ENCODE data around the gene RBPMS2. TPM values are rescaled to one million over a fixed set of nuclear protein-coding genes. Genes with fewer than 3 reads are reported as not detected.

The RBPMS2 gene
- total RNA-seq, 2 experiments from 2014 or later = 0.12 TPM; not detected in 1

DNA sequence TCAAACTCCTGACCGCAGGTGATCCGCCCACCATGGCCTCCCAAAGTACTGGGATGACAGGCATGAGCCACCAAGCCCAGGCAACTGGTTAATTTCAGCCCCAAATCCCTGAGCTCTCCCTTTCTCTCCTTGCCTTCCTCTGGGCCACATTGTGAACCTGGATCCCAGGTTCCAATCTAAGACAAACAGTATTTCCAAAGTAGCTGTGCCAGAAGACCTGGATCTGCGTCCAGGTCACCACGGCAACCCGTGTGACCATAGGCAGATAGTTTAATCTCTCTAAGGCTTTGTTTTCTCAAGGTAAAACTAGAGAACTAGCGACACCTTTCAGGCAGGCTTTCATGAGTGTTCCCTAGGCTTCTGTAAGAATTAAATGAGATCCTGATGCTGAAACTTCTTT lies 5.9 kb upstream of the RBPMS2 start:
- POLR2A ChIA-PET = interaction anchor here (0.7 kb wide), 1 partner anchor 224 kb away, joined by 3 read pairs; no protein-coding TSS in a partner anchor
- no peaks in the 10 kb centered on the region for H3K36me3 Mint-ChIP-seq
- CTCF ChIA-PET = interaction anchor here (1.0 to 1.5 kb wide), 2 partner anchors 28 to 48 kb away, joined by 3 read pairs; no protein-coding TSS in a partner anchor
- no peak overlapping the region for H3K27ac Mint-ChIP-seq
- H3K9me3 Mint-ChIP-seq = no peaks in the 10 kb centered on the region
- no peak for DNase-seq
- H3K4me1 Mint-ChIP-seq (ENCODE audit: low read depth) = peaks cover 6% of the 10 kb centered on the region
- no peak overlapping the region for H3K4me3 Mint-ChIP-seq
- H3K27me3 Mint-ChIP-seq = peaks cover 10% of the 10 kb centered on the region
- intact Hi-C loops (cut with micrococcal nuclease) = no loop called here

DNA sequence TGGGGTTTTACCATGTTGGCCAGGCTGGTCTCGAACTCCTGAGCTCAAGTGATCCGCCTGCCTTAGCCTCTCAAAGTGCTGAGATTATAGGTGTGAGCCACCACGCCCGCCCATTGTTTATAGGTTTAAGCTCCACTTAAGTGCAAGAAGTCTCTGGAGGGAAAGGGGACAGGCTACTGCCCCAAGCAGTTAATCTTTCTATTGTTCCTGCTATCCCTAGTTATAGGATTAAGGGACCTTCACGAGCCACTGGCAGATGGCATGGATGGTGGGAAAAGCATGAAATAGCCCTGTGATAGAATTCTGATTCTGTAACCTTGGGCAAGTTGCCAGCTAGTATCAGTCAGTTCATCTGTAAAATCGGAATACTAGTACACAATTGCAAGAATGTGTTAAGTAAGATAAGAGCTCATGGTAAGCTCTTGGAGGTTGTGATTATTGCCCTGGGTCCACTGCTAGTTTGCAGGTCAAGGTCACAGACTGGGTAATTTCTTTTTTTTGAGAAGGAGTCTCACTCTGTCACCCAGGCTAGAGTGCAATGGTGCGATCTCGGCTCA lies 5.3 kb upstream of the RBPMS2 start:
- POLR2A ChIA-PET = no interaction called here
- intact Hi-C loops (cut with micrococcal nuclease) = no loop called here
- peaks cover 6% of the 10 kb centered on the region for H3K4me1 Mint-ChIP-seq (ENCODE audit: low read depth)
- no peak for DNase-seq
- H3K9me3 Mint-ChIP-seq = no peaks in the 10 kb centered on the region
- H3K36me3 Mint-ChIP-seq = no peaks in the 10 kb centered on the region
- H3K27ac Mint-ChIP-seq = no peak overlapping the region
- no peak overlapping the region for H3K4me3 Mint-ChIP-seq
- peaks cover 15% of the 10 kb centered on the region for H3K27me3 Mint-ChIP-seq
- CTCF ChIA-PET = interaction anchor here (1.0 to 1.5 kb wide), 2 partner anchors 29 to 47 kb away, joined by 3 read pairs; no protein-coding TSS in a partner anchor

DNA sequence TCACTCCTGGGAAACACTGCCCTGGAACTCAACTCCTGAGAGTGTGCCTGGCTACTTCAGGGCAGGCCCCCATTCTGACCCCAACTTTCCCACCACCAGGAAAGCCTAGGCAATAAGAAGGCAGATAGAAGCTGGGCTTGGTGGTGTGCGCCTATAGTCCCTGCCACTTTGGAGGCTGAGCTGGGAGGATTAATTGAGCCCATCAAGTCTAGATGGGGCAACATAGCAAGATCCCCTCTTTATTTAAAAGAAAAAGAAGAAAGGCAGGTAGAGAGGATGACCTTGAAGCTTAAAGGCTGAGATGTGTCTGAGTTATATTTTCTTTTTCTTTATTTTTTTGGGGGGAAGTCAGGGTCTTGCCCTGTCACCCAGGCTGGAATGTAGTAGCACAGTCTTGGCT lies 4.2 kb upstream of the RBPMS2 start:
- H3K27ac Mint-ChIP-seq = no peak overlapping the region
- no peaks in the 10 kb centered on the region for H3K36me3 Mint-ChIP-seq
- H3K9me3 Mint-ChIP-seq = no peaks in the 10 kb centered on the region
- peaks cover 15% of the 10 kb centered on the region for H3K27me3 Mint-ChIP-seq
- peaks cover 6% of the 10 kb centered on the region for H3K4me1 Mint-ChIP-seq (ENCODE audit: low read depth)
- intact Hi-C loops (cut with micrococcal nuclease) = no loop called here
- H3K4me3 Mint-ChIP-seq = no peak overlapping the region
- CTCF ChIA-PET = interaction anchor here (1.5 kb wide), 1 partner anchor 30 kb away, joined by 3 read pairs; no protein-coding TSS in a partner anchor
- no peak for DNase-seq
- POLR2A ChIA-PET = no interaction called here

DNA sequence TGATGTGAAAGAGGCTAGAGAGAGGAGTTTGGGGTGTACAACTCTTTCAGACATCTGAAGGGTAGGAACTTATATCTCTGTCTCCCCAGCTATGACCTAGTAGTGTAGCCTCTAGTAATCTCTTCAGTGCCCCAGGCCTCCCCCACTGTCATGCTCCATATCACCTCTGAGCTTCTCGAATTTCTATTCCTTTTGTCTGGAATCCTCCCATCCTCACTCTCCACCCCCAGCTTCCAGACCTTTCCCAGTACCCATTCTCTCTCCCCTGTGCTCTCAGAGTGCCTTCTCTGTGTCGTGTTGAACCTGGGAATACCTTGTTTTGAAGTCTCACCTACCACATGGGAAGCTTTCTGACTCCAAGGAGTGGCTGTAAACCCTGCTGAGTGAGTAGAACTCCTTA lies 3.6 kb upstream of the RBPMS2 start:
- Mint-ChIP-seq H3K27me3 (peaks cover 19% of the 10 kb centered on the region), H3K27ac (no peak overlapping the region), H3K9me3 (no peaks in the 10 kb centered on the region), H3K4me1 (ENCODE audit: low read depth) (peaks cover 6% of the 10 kb centered on the region), H3K4me3 (no peak overlapping the region), H3K36me3 (no peaks in the 10 kb centered on the region)
- intact Hi-C loops (cut with micrococcal nuclease) = no loop called here
- POLR2A ChIA-PET = no interaction called here
- CTCF ChIA-PET = interaction anchor here (1.2 kb wide), 1 partner anchor 31 kb away, joined by 3 read pairs; no protein-coding TSS in a partner anchor
- no peak for DNase-seq

DNA sequence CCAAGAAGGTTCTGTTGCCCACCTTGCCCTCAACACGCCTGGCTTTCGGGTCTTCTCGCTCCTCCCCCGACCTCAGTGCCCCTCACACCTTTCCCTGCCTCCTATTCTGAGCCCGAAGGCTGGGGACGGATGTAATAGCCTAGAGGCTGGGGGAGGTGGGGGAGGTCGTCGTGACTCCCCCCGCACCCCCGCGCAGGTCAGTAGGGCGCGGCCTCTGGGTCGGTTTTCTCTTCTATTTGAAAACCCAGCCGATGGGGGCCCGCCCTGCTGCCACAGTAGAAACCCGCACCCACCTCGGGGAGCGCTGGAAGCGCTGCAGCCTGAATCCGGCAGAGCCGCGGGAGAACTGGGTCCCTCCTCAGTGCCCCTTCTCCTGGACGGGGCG lies 1.0 kb upstream of the RBPMS2 start:
- ChIA-PET POLR2A (no interaction called here), CTCF (no interaction called here)
- no peak overlapping the region for H3K4me3 Mint-ChIP-seq
- no peak overlapping the region for H3K27ac Mint-ChIP-seq
- H3K9me3 Mint-ChIP-seq = no peaks in the 10 kb centered on the region
- no peaks in the 10 kb centered on the region for H3K36me3 Mint-ChIP-seq
- H3K27me3 Mint-ChIP-seq = peaks cover 34% of the 10 kb centered on the region
- intact Hi-C loops (cut with micrococcal nuclease) = no loop called here
- DNase-seq = no peak
- H3K4me1 Mint-ChIP-seq (ENCODE audit: low read depth) = no peaks in the 10 kb centered on the region

DNA sequence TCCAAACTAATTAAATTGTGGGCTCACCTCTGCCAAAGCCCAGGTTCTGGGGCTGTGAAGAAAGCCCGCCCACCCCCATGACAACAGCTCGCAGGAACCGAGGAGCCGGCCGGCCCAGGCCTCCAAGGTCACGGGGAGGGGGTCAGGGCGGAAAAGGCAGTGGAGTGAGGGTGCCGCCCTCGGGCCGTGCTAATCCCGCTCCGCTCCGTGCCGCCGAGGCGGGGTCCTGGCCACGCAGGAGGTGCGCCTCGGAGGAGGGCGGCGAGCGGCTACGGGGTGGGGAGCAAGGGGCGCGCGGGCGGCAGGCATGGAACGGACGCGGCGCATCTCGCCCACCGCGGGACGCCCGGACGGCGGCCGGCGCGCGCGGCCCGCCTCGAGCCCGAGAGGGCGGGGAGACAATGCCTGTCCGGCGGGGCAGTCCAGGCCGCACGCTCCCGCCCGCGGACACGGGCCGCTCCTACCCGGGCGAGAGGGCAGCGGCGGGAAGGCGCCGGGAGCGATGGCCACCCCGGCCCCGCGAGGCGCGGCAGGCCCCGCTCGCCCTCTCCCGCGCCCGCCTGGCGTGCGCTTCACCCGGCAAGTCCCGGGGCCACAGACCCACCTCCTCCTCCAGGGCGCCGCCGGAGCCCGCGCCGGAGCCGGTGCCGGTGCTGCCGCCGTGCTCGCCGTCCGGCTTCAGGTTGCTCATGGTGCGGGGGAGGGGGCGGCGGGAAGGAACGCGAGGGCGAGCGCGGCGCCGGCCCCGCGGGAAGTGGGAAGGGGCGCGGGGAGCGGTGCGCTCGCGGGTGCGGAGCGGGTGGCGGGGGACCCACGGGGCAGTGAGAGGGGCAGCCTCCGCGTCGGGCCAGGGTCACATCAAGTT lies 528 bp downstream of the RBPMS2 start:
- POLR2A ChIA-PET = no interaction called here
- Mint-ChIP-seq H3K27ac (no peak overlapping the region), H3K36me3 (no peaks in the 10 kb centered on the region), H3K27me3 (peaks cover 33% of the 10 kb centered on the region), H3K9me3 (no peaks in the 10 kb centered on the region), H3K4me3 (peak overlapping the region; percentile 50), H3K4me1 (ENCODE audit: low read depth) (no peaks in the 10 kb centered on the region)
- DNase-seq = peak; percentile 28
- intact Hi-C loops (cut with micrococcal nuclease) = no loop called here
- CTCF ChIA-PET = no interaction called here

DNA sequence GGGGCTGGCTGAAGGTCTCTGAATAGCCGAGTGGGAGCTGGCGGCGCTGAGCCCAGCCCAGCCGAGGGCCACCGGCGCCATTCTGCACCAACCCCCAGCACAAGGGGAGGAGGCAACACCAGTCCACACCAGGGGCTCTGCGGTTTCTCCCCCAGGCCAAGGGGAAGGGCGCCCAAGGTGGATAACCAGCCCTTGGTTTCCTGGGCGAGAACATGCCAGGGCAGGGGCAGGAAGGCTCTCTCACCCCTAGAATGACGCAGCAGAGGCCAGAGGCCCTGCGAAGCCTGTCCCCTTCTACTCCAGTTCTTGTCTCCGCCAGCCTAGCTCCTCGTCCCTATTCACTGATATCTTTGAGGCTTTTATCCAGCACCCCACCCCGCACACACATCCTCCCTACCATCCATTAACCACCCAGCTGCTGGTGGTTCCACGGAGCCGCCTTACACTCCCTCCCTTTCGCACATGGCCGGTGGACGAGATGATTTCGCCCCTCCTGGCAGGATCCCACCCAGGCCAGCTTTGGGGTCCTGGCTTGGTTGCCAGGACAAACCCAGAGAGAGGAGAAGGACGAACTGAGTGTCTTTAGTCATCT lies 1.3 kb downstream of the RBPMS2 start:
- Mint-ChIP-seq H3K36me3 (no peaks in the 10 kb centered on the region), H3K27me3 (peaks cover 33% of the 10 kb centered on the region), H3K27ac (no peak overlapping the region), H3K9me3 (no peaks in the 10 kb centered on the region), H3K4me1 (ENCODE audit: low read depth) (no peaks in the 10 kb centered on the region), H3K4me3 (peak overlapping the region; percentile 50)
- ChIA-PET POLR2A (no interaction called here), CTCF (no interaction called here)
- no peak for DNase-seq
- intact Hi-C loops (cut with micrococcal nuclease) = no loop called here

DNA sequence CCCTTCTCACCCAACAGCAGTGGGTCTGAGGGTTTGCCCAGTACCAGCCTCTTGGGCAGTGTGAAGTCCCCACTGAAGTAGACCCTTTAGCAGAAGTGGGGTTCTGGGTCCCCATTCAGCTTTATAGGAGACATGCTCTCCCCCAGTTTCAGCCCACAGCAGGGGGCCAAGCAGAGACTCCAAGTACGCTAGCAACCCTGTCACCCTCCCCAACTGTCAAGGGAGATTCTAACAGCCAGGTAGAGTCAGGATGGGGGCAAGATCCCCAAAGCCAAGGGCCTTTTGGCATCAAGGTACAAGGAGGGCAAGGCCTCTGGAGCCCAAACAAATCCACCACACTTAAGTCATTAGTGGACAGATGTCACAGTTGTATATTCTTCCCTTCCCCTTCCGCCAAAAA lies 1.8 kb downstream of the RBPMS2 start:
- H3K4me3 Mint-ChIP-seq = no peak overlapping the region
- ChIA-PET CTCF (no interaction called here), POLR2A (no interaction called here)
- H3K27me3 Mint-ChIP-seq = peaks cover 33% of the 10 kb centered on the region
- DNase-seq = no peak
- H3K27ac Mint-ChIP-seq = no peak overlapping the region
- H3K9me3 Mint-ChIP-seq = no peaks in the 10 kb centered on the region
- H3K4me1 Mint-ChIP-seq (ENCODE audit: low read depth) = no peaks in the 10 kb centered on the region
- no peaks in the 10 kb centered on the region for H3K36me3 Mint-ChIP-seq
- intact Hi-C loops (cut with micrococcal nuclease) = no loop called here

DNA sequence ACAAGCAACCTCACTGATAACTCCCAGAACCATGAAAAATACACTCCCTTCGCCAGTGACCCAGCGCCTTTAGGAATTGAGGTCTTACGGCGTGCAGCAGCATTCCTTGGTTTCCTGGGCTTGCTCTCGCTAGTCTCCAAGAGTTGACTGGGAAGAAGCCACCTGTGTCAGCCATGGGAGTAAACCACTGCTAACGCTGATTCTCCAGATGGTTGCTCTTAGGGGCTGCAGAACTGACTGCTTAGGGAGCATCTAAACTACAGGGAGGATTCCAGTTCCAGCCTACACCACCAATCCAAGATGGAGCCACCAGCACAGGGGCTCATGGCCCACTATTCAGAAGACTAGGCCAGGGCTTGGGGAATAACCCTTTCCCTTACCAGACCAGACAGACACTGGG lies 2.4 kb downstream of the RBPMS2 start:
- no peaks in the 10 kb centered on the region for H3K9me3 Mint-ChIP-seq
- intact Hi-C loops (cut with micrococcal nuclease) = no loop called here

DNA sequence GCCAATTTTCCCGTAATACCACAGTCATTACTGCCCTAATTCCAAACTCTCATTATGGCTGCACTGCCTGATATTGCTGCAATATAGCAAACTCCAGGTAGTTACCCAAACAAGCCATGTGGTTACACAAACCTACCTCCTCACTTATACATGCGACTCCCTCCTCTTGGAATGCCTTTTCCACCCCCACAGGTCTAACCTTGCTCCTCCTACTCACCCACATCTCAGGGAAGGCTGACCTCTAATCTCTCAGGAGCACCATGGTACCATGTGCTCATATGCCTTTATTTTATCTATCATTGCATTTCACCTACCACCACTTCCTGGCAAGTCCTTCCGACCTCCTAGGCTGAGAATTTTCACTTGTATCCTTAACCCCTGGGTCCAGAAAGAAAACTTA lies 2.9 kb downstream of the RBPMS2 start:
- ChIA-PET CTCF (no interaction called here), POLR2A (no interaction called here)
- Mint-ChIP-seq H3K27me3 (peaks cover 33% of the 10 kb centered on the region), H3K9me3 (no peaks in the 10 kb centered on the region), H3K4me3 (no peak overlapping the region), H3K27ac (no peak overlapping the region), H3K36me3 (no peaks in the 10 kb centered on the region), H3K4me1 (ENCODE audit: low read depth) (no peaks in the 10 kb centered on the region)
- DNase-seq = no peak
- intact Hi-C loops (cut with micrococcal nuclease) = no loop called here

More for the DNA sequence above, 2.4 kb downstream of the RBPMS2 start:
- Mint-ChIP-seq H3K4me1 (ENCODE audit: low read depth) (no peaks in the 10 kb centered on the region), H3K27me3 (peaks cover 33% of the 10 kb centered on the region), H3K27ac (no peak overlapping the region), H3K36me3 (no peaks in the 10 kb centered on the region), H3K4me3 (no peak overlapping the region)
- CTCF ChIA-PET = no interaction called here
- POLR2A ChIA-PET = no interaction called here
- DNase-seq = no peak

DNA sequence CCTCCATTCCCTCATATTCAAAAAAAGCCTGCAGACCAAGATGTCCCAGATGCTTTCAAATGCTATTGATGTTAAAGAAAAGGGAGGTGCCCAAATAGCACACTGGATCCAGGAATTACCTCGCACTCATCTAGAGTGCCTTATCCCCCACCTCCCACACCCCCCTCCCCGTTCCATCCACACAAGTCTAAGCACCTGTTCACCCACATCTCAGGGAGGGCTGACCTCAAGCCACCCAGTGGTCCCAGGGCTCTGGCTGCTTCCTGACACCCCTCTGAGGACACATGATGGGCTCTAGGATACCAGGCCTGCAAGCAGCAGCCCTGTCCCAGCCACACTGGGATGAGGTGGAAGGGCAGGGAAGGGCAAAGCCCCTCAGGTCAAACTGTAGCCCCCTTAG lies 4.8 kb downstream of the RBPMS2 start:
- intact Hi-C loops (cut with micrococcal nuclease) = no loop called here

DNA sequence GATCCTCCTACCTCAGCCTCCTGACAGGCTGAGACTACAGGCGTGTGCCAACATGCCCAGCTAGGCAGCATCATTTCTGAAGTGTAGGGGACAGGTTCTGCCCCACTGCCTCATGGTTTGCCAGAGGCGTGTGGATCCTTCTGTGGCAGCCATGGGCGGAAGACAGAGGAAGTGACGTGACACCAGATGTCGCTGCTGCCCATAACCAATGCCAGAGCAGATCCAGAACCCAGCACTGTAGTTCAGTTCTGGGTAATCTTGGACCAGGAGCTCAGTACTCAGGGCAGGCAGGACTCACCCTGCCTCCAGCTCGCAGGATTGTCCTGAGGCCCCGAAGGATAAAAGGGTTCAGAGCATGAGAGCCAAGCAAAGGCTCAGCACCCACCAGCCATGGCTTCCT lies 8.2 kb downstream of the RBPMS2 start:
- Mint-ChIP-seq H3K27me3 (no peaks in the 10 kb centered on the region), H3K4me1 (ENCODE audit: low read depth) (no peaks in the 10 kb centered on the region), H3K36me3 (no peaks in the 10 kb centered on the region), H3K27ac (no peak overlapping the region), H3K9me3 (no peaks in the 10 kb centered on the region), H3K4me3 (no peak overlapping the region)
- intact Hi-C loops (cut with micrococcal nuclease) = no loop called here
- CTCF ChIA-PET = interaction anchor here (0.6 to 4.2 kb wide), 3 partner anchors 43 to 139 kb away, joined by 3 to 25 read pairs (median 6); no protein-coding TSS in a partner anchor
- peak; percentile 16 for DNase-seq
- POLR2A ChIA-PET = no interaction called here

More for the DNA sequence above, 4.8 kb downstream of the RBPMS2 start:
- Mint-ChIP-seq H3K4me3 (no peak overlapping the region), H3K36me3 (no peaks in the 10 kb centered on the region), H3K4me1 (ENCODE audit: low read depth) (no peaks in the 10 kb centered on the region), H3K27me3 (peaks cover 19% of the 10 kb centered on the region), H3K9me3 (no peaks in the 10 kb centered on the region), H3K27ac (no peak overlapping the region)
- POLR2A ChIA-PET = interaction anchor here (0.7 kb wide), 1 partner anchor 22 kb away, joined by 4 read pairs; no protein-coding TSS in a partner anchor
- CTCF ChIA-PET = no interaction called here
- no peak for DNase-seq

Measured in activated CD4-positive, alpha-beta memory T cell treated with anti-CD3 and anti-CD28 coated beads for 36 hours (primary cell).